Head of caudate nucleus (tissue), 42 donors: ENCODE measurements around the gene TADA2A.
A peak's percentile ranks its signal among the peaks of the same experiment; 100 is the strongest.

Experiments
- DNase-seq, 42 donors: peaks; one replicate each; pipeline versions ENCODE4 v3.0.0 to v3.0.0-alpha.2; 2020 to 2021; ENCODE audit warnings: mixed read lengths in 7 of 42
- intact Hi-C: fragments of 100-400 bp; cut with DNase I; formaldehyde crosslinking; loops from one replicate; pipeline ENCODE4 v1.15.0; 2022

Gene TADA2A

DNA sequence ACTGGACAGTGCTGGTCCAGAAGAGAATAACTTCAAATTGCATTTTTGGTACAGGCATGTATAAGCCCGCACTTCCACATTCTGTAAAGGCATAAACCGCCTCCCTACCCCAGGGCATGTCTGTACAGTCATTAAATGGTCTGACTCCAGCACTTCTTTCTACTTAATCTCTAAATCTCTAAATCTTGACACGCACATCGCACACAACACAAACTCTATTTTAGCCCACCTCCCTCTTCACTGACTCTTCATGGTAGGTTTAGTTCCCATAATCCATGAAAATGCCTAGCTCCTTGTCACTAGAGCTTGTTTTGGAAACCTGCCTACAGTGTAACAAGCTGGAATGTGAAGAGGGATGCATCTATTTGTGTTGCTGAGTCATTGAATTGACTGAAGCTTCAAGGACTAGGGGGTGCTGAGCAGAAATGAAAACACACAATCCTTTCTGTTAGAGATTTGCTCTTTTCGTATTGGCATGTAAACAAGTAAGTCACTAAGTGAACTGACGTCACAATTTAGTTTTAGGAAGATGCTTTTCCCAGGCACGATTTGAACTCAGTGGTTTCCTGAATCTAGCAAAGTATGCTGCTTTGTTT is 81.4 kb downstream of the TADA2A start:
- intact Hi-C loops: no loop called here
- no peak for DNase-seq

DNA sequence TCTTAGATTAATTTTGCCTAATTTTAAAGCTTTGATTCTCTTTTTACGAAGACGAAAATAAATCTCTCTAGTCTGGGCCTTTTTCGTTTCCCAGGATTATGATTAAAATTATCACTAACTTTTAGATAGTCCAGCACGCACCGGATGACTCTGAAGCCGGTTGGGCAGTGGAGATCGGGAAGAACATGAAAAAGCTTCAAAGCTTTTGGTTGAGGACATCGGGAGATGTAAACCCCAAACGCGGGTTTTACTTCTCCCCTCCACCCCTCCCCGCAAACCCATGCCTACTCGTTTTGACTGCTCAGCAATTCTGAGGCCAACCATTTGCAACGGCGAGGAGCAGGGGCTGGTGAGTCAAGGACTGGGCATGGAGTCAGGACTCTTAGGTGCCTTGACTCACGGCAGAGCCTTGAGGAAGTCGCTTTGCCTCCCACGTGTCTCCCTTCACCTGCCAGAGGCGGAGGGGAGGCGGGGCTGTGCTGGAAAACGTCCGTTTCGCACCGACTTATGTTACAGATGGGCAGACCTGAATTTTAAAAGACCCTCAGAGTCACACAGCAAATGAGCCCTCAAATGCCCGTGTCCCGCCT is 82.0 kb downstream of the TADA2A start:
- intact Hi-C loops: no loop called here
- DNase-seq: peak; percentile 28 to 86 (median 56)

DNA sequence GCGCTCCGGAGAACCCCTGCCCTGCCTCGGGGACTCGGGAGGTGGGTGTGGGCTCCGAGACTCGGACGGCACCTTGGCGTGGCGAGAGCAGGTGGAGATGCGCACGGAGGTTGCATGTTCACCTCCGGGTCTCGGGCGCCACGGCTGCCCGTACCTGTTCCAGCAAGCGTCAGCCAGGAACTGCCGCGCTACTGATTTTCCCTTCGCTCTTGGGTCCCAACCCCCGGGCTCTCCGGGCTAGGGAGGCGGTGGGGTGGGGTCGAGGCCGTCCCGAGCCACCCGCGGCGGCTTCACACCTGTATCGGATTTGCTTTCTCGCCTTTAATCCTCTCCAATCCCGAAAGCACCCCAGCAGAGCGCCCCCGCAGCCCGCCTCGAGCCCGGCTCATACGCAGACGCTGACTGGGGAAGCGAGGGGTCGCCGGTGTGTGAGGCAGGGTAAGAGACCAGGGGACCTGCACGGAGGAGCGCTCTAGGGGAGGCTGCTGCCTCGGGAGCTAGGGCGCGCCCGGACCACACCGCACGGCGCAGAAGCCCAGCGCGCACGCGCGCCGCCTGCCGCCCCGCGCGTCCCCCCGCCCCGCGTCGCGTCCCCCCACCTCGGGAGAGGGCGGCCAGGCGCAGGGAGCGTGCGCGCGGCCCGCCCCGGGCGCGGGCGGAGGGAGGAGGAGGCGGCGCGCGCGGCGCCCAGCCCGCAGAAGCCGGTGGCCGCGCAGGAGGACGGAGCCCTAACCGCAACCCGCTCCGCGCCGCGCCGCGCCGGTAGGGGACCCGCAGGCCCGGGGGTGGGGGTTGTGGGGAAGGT is 82.7 kb downstream of the TADA2A start, which contains the start of gene DUSP14:
TSS of gene DUSP14 (plus strand) at position 695 of the 805 bp plus-strand sequence. CDS start 22,382 bp downstream, outside the sequence.
- intact Hi-C loops: loop anchor here (5.0 kb wide), 1 partner anchor 123 kb away; no protein-coding TSS in a partner anchor
- peak; percentile 33 to 91 (median 83) for DNase-seq

DNA sequence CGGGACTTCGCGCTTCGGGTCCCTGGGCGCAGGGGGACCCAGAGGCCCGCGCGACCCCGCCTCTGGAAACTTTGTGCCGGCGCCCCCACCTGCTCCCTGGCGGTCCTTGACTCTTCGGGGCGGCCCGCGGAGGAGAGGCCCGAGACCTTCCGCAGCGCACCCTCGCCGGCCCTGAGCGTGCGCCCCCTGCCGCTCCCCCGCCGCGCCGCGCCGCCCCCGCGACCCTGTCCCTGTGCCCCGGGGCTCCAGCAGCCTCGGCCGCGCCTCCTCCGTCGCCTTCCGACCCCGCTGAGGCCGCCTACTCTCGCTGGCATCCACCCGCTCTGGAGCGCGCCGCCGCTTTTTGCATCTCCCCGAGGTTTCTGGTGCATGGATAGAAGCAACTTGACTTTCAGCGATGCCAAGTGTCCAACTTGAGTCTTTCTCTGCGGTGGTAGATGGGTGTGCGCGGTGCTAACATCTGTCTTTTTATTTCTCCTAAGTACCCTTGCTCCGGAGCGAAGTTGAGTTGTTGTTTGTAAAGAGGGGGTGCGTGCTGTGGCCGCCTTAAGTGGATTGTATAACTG is 83.4 kb downstream of the TADA2A start:
- intact Hi-C loops: loop anchor here (5.0 kb wide), 1 partner anchor 122 kb away; no protein-coding TSS in a partner anchor
- DNase-seq: peak; percentile 24 to 84 (median 66)

DNA sequence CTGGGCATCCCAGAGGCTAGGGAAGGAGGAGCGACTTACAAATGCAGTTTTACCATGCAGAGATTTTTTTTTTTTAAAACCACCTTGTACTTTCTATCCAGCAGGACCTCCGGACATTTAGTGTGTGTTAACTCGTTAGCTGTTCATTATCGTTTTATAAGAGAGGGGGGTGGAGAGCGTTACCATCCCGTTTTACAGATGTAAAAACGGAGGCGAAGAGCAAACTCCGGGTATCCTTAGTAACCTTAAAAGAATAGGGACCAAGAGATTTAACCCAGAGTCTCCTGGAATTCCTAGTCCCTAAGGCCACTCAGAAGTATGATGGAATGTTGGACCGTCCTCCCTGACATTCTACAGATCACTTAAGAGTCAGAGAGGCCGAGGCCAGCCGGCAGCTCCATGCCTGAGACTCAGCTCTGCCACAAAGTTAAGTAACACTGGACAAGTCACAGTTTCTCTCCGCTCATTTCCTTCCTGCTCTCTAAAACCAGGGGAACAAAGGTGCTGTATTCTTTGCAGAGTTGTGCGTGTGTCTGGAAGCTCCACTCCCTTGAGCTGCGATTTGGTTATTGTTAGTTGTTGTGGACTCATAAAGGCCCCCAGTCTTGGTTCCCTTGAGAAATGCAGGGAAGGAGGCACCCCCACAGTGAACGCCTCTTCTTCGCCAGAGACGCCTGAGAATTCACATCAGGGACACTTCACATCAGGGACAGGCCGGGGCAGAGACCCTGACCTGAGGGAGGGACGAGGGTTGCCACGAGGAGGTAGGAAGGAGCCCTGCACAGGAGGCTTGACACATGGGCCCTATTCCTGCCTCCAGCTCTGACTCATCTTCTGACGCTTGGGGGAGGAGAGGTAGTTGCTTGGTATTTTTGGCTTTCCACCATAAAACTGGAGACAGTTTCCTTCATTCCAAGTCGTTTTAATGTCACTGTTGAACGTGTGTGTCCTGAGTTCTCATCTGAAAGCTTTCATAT is 84.2 kb downstream of the TADA2A start:
- DNase-seq: peak in 39 of 42 donors; percentile 21 to 89 (median 62)
- intact Hi-C loops: loop anchor here (5.0 kb wide), 1 partner anchor 121 kb away; no protein-coding TSS in a partner anchor

DNA sequence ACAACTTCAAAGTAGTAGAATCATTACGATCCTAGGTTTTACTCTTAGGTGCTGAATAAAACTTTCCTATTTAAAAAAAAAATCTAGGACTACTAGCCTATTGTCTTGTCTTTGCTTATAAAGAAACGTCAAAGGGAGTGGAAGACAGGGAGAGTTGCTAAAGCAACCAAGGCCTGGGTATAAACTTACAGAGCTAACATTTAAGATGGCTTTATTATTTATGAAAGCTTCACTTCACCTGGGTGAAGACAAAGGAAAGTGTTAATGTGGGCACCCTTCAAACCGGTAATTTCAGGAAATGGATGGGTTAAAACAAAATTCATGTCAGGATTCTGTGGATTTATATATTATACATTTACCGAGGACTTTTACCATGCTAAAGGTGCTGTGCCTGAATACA is 85.5 kb downstream of the TADA2A start:
- intact Hi-C loops: loop anchor here (5.0 kb wide), 1 partner anchor 120 kb away; no protein-coding TSS in a partner anchor
- DNase-seq: no peak

DNA sequence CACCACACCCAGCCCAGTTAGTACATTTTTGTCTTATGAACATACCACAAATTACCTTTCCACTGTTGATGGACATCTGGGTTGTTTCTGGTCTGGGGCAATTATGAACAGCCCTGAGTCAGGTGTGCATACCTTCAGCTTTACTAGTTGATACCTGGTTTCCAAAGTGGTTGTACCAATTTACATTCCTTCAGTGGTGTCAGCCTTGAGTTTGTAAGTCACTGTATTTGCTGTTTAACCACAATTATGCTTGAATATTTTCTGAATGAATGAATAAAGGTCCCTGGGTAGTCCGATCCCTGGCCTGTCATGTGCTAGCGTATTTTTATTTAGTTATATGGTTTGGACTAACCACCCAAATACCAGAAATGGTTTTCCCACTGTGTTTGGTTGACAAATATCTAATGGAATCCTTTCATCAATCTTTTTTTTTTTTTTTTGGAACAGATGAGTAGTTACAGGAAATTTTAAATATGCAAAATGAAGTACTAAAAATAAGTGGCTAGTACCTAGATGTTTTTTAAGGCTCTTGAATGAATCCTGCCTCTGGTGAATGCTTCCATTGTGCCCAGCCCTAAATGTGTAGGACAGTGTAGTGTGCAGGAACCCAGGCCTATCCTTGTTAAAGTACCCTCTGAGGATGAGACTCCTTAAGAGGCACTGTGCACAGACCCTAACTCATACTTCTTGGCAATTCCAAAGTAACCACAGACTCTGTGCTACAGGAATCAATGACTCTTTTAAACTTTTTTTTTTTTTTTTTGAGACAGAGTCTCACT is 86.8 kb downstream of the TADA2A start:
- peak in 1 of 42 donors; percentile 4 for DNase-seq
- intact Hi-C loops: loop anchor here (5.0 kb wide), 1 partner anchor 119 kb away; no protein-coding TSS in a partner anchor

DNA sequence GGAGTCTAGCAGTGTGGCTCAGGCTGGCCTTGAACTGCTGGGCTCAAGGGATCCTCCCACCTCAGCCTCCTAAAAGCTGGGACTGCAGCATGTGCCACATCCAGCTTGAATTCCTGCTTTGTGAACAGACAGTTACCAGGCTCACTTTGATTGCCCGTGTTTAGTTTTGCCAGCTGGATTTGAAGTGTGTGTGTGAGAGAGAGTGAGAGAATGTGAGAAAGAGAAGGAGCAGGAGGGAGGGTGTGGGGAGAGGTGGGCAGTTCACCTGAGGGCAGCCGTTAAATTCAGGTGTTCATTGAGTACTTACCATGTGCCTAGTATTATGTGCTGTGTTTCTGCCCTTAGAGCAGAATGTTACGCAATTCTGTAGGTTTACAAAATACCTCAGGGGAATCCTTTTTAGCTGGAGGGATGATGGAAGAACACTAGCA is 87.7 kb downstream of the TADA2A start:
- no peak for DNase-seq
- intact Hi-C loops: loop anchor here (5.0 kb wide), 1 partner anchor 118 kb away; no protein-coding TSS in a partner anchor

DNA sequence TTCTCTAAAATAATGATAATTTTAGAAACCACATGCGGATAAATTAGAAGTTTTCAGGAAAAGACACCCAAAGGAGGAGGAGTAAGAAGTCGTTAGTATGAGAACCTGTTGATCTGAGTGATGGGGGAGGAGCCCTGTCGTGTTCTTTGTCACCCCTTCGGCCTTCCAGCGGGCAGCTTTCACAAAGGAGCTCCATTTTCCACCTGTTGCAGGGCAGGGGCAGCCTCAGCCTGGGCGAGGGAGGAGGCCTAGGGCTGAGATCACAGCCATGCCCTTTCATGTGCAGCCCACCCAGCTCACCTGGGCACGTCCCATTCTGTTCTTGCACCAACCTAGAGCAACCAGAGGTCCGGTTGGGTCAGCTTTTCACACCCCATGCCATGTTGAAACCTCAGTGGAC is 88.3 kb downstream of the TADA2A start:
- intact Hi-C loops: loop anchor here (5.0 kb wide), 1 partner anchor 117 kb away; no protein-coding TSS in a partner anchor
- no peak for DNase-seq

DNA sequence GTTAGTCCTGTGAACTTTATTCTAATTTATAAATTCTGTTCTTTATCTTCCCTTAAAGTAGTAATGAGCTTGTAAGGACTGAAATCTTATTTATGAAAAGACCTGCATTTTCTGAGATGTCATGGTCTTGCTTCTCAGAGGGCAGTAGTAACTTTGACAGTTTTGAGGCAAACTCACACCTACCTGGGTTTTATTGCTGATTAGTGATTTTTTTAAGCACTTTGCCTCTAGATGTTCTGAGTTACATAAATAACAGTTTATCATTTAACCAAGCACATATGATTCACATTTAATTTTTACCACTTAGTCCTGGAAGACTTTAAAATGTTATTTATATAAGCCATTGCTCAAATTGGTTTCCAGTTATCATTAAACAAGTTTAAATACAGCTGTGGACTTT is 93.7 kb downstream of the TADA2A start:
- intact Hi-C loops: no loop called here
- no peak for DNase-seq

DNA sequence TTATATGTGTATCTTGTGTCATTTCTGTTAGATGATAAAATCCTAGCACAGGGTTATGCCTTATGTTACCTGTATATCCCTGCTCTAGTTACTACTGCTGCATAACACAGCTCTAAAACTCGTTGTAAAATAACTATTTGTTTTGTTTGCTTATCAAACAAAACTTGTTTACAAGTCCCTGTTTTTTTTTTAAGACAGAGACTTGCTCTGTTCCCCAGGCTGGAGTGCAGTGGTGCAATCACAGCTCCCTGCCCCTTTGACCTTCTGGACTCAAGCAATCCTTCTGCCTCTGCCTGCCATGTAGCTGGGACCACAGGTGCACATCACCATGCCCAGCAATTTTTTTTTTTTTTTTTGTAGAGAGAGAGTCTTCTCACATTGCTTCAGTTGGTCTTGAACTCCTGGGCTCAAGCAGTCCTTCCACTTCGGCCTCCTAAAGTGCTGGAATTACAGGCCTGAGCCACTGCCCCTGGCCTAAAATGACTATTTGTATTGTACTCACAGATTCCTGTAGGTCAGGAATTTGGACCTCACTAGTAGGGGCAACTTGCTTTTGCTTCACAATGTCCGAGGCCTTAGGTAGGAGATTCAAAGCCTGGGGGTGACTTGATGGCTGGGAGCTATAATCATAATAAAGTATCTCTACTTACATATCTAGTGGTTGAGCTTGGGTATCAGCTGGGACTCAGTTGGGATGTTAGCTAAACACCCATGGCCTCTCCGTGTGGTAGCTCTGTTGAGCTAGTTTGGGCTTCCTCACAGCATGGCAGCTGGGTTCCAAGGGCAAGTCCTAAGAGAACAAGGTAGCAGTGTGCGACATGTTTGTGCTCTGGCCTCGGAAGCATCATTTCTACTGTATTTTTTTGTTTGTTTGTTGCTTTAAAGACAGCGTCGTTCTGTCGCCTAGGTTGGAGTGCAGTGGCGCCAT is 95.6 kb downstream of the TADA2A start:
- no peak for DNase-seq
- intact Hi-C loops: no loop called here

DNA sequence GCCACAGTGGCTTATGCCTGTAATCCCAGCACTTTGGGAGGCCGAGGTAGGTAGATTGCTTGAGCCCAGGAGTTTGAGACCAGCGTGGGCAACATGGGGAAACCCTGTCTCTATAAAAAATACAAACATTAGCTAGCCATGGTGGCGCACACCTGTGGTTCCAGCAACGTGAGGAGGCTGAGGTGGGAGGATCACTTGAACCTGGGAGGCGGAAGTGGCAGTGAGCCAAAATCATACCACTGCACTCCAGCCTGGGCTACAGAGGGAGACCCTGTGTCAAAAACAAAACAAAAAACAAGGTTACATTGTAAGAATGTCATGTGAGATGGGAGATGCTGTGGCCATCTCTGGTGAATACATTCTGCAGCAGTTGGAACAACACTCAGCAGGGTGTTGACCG is 96.5 kb downstream of the TADA2A start:
- DNase-seq: no peak

DNA sequence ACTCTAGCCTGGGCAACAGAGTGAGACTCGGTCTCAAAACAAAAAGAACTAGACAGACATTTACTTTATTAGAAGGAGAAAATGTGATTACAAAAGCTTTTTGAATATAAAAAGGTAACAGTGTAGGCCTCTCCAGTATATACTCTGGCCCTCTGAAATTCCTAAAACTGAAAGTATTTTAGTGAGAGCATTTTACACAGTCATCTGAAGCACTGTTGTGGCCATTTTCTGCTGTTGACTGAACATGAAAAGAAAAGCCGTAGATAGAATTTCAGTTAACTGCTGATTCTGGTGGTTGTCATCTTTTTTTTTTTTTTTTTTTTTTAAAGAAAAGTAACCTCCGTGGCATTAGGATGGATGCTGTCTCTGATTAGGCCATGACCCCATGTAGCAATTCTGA is 98.6 kb downstream of the TADA2A start:
- DNase-seq: no peak
- intact Hi-C loops: no loop called here

More for the DNA sequence above, 96.5 kb downstream of the TADA2A start:
- intact Hi-C loops: no loop called here

DNA sequence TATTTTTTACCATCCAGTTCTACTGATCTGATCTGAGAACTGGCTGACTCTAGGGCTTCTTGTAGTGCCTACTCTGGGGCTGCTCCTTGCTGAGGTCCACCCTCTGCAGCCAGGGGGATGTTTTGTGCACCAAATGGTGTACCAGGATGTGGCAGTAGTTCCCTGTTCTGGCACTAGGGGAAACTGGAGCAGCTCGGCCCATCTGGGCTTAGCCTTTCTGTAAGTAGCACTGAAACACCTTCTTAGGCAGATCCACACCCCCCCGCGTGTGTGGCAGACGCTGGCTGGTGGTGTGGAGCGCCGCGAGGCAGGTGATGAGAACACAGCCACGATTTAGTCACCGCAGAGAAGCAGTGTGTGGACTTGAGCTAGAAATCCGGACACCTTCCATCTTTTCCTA is 100.0 kb downstream of the TADA2A start:
- peak in 33 of 42 donors; percentile 22 to 73 (median 42) for DNase-seq
- intact Hi-C loops: no loop called here

DNA sequence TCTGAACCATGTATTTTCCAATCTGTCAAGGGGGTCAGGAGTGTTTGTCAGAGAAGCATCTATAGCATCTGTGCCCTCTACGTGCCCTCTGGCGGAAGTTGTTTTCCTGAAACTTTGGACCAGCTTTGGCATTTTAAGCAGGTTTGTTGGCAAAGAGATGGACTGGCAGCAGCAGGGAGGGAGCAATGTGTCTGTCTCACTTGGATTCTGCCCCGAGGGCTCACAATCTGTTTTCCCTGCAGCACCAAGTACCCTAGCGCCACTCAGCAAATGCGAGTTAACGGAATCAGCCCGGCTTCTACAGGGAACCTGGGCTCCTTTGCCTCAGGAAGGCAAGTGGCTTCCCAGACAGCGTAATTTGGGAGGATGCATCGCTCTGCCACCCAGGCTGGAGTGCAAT is 100.4 kb downstream of the TADA2A start:
- intact Hi-C loops: no loop called here
- peak in 3 of 42 donors; percentile 23 to 54 (median 30) for DNase-seq

DNA sequence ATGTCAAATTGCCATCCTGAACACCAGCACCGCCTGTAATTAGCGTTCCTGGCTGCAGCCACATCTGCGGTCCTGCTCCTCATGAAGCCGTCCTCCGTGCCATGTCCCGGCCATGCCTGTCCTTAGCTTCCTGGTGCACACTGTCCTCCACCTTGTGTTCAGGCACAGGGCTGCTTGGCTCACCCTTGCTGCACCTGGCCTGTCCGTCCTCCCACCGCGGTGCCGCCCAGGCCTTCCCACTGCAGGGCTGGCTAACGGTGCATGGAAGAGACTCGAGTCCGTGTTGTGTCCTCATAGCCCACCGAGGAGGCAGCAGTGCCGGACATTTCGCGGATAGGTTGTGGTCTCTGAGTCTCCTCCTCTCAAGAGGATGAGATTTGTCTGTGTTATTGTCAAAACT is 103.4 kb downstream of the TADA2A start:
- intact Hi-C loops: no loop called here
- no peak for DNase-seq
